Effector memory CD4-positive, alpha-beta T cell (primary cell): ENCODE measurements around the gene DAAM2.

Experiments used
- DNase-seq, 3 donors: peaks; one replicate each; pipeline ENCODE4 v3.0.0-alpha.2; 2020
- H3K27ac ChIP-seq: 2 replicates; pipeline ENCODE4 v1.7.0; 2013; ENCODE audit warnings: mild to moderate bottlenecking, low read length, moderate library complexity; ENCODE audit not compliant: insufficient read depth, poor library complexity, severe bottlenecking
- H3K27me3 ChIP-seq: replicated peaks from 2 replicates; pipeline ENCODE4 v1.7.0; 2013; ENCODE audit warnings: mild to moderate bottlenecking, low read length; ENCODE audit not compliant: insufficient read depth, control insufficient read depth, poor library complexity, severe bottlenecking
- H3K36me3 ChIP-seq: 2 replicates; pipeline ENCODE4 v1.7.0; 2013; ENCODE audit warnings: mild to moderate bottlenecking, low read length, moderate library complexity; ENCODE audit not compliant: control insufficient read depth, insufficient read depth
- H3K4me1 ChIP-seq: 2 replicates; pipeline ENCODE4 v1.7.0; 2013; ENCODE audit warnings: low read length, mild to moderate bottlenecking; ENCODE audit not compliant: control insufficient read depth, insufficient read depth, poor library complexity, severe bottlenecking
- H3K4me3 ChIP-seq: 2 replicates; pipeline ENCODE4 v1.7.0; 2013; ENCODE audit warnings: low read length, low read depth, mild to moderate bottlenecking; ENCODE audit not compliant: insufficient read depth, poor library complexity, severe bottlenecking
- H3K9me3 ChIP-seq: 2 replicates; pipeline ENCODE4 v1.7.0; 2013; ENCODE audit warnings: mild to moderate bottlenecking, low read length, moderate library complexity; ENCODE audit not compliant: control insufficient read depth

The DAAM2 gene

GRCh38 chr6:39929733-39930461 lies 137.7 kb downstream of the DAAM2 start:
- Histone ChIP-seq H3K4me3 (no peak overlapping the region), H3K4me1 (no peaks in the 10 kb centered on the region), H3K36me3 (no peaks in the 10 kb centered on the region), H3K9me3 (no peaks in the 10 kb centered on the region), H3K27me3 (no peaks in the 10 kb centered on the region), H3K27ac (no peak overlapping the region)
- DNase-seq, result no peak

GRCh38 chr6:39930540-39930939 lies 138.4 kb downstream of the DAAM2 start:
- no peaks in the 10 kb centered on the region for H3K27me3 ChIP-seq
- no peaks in the 10 kb centered on the region for H3K36me3 ChIP-seq
- no peak overlapping the region for H3K4me3 ChIP-seq
- no peaks in the 10 kb centered on the region for H3K4me1 ChIP-seq
- no peak for DNase-seq
- no peaks in the 10 kb centered on the region for H3K9me3 ChIP-seq
- H3K27ac ChIP-seq, result no peak overlapping the region

GRCh38 chr6:39931607-39932006 lies 139.4 kb downstream of the DAAM2 start:
- DNase-seq, result no peak
- Histone ChIP-seq H3K9me3 (no peaks in the 10 kb centered on the region), H3K4me1 (no peaks in the 10 kb centered on the region), H3K27me3 (no peaks in the 10 kb centered on the region), H3K27ac (no peak overlapping the region), H3K4me3 (no peak overlapping the region), H3K36me3 (no peaks in the 10 kb centered on the region)

GRCh38 chr6:39932386-39932910 lies 140.3 kb downstream of the DAAM2 start:
- no peak overlapping the region for H3K4me3 ChIP-seq
- no peaks in the 10 kb centered on the region for H3K36me3 ChIP-seq
- H3K27ac ChIP-seq, result no peak overlapping the region
- H3K27me3 ChIP-seq, result no peaks in the 10 kb centered on the region
- DNase-seq, result no peak
- no peaks in the 10 kb centered on the region for H3K4me1 ChIP-seq
- H3K9me3 ChIP-seq, result no peaks in the 10 kb centered on the region

- no peak overlapping the region for H3K27ac ChIP-seq
- H3K4me3 ChIP-seq, result peak overlapping the region; percentile 31
- no peak for DNase-seq
- H3K9me3 ChIP-seq, result no peaks in the 10 kb centered on the region
- H3K4me1 ChIP-seq, result no peaks in the 10 kb centered on the region
- H3K36me3 ChIP-seq, result no peaks in the 10 kb centered on the region
- H3K27me3 ChIP-seq, result no peaks in the 10 kb centered on the region
Observed at GRCh38 chr6:39933669-39934130, 141.5 kb downstream of the DAAM2 start.

GRCh38 chr6:39934131-39934757 lies 142.1 kb downstream of the DAAM2 start, which contains the start of gene MOCS1:
Gene MOCS1 (minus strand): TSS chr6:39934462. CDS start chr6:39934417, 45 bp downstream.
- peak within 1 kb of the TSS; percentile 31 for H3K4me3 ChIP-seq
- no peak for DNase-seq
- no peaks in the 10 kb centered on the region for H3K4me1 ChIP-seq
- H3K27ac ChIP-seq, result no peak within 1 kb of the TSS
- H3K27me3 ChIP-seq, result no peaks in the 10 kb centered on the region
- H3K9me3 ChIP-seq, result no peaks in the 10 kb centered on the region
- H3K36me3 ChIP-seq, result no peaks in the 10 kb centered on the region

- DNase-seq, result no peak
- Histone ChIP-seq H3K4me3 (no peak overlapping the region), H3K36me3 (no peaks in the 10 kb centered on the region), H3K4me1 (no peaks in the 10 kb centered on the region), H3K27me3 (no peaks in the 10 kb centered on the region), H3K9me3 (no peaks in the 10 kb centered on the region), H3K27ac (no peak overlapping the region)
Observed at GRCh38 chr6:39935241-39935640, 143.1 kb downstream of the DAAM2 start.

GRCh38 chr6:39936857-39937256 lies 144.7 kb downstream of the DAAM2 start:
- H3K4me1 ChIP-seq, result no peaks in the 10 kb centered on the region
- no peak overlapping the region for H3K27ac ChIP-seq
- no peaks in the 10 kb centered on the region for H3K9me3 ChIP-seq
- H3K27me3 ChIP-seq, result no peaks in the 10 kb centered on the region
- DNase-seq, result no peak
- H3K4me3 ChIP-seq, result no peak overlapping the region
- H3K36me3 ChIP-seq, result no peaks in the 10 kb centered on the region

GRCh38 chr6:39937686-39938333 lies 145.6 kb downstream of the DAAM2 start:
- no peaks in the 10 kb centered on the region for H3K9me3 ChIP-seq
- no peak overlapping the region for H3K27ac ChIP-seq
- H3K4me3 ChIP-seq, result no peak overlapping the region
- H3K27me3 ChIP-seq, result no peaks in the 10 kb centered on the region
- no peak for DNase-seq
- H3K4me1 ChIP-seq, result no peaks in the 10 kb centered on the region
- no peaks in the 10 kb centered on the region for H3K36me3 ChIP-seq
